GM18867 (cell line): ENCODE measurements around the gene CHRNA3.

Experiments
- ATAC-seq: cut with Tn5 transposase; IDR thresholded peaks from one replicate; pipeline ENCODE4 v1.9.1; 2021; ENCODE audit warnings: mild to moderate bottlenecking, moderate library complexity; ENCODE audit not compliant: unreplicated experiment

The CHRNA3 gene

GRCh38 chr15:78620527-78621421 lies at the start of gene CHRNA3:
Gene CHRNA3, minus strand, starts transcription at chr15:78620996. Its CDS starts 202 bp downstream, at chr15:78620794.
- ATAC-seq: no peak

GRCh38 chr15:78668987-78669386 lies 48.2 kb upstream of the CHRNA3 start:
- ATAC-seq: no peak

GRCh38 chr15:78667578-78668236 lies 46.9 kb upstream of the CHRNA3 start:
- no peak for ATAC-seq

GRCh38 chr15:78666010-78666409 lies 45.2 kb upstream of the CHRNA3 start:
- ATAC-seq: no peak

GRCh38 chr15:78663703-78664102 lies 42.9 kb upstream of the CHRNA3 start:
- no peak for ATAC-seq

GRCh38 chr15:78662028-78662427 lies 41.2 kb upstream of the CHRNA3 start:
- ATAC-seq: no peak

- ATAC-seq: no peak
Measured at GRCh38 chr15:78661001-78661400, 40.2 kb upstream of the CHRNA3 start.

- ATAC-seq: no peak
Measured at GRCh38 chr15:78660584-78660983, 39.8 kb upstream of the CHRNA3 start.

- no peak for ATAC-seq
Measured at GRCh38 chr15:78658823-78659222, 38.0 kb upstream of the CHRNA3 start.

- ATAC-seq: no peak
Measured at GRCh38 chr15:78654272-78654671, 33.5 kb upstream of the CHRNA3 start.

- no peak for ATAC-seq
Measured at GRCh38 chr15:78651930-78652615, 31.3 kb upstream of the CHRNA3 start.

GRCh38 chr15:78651007-78651406 lies 30.2 kb upstream of the CHRNA3 start:
- ATAC-seq: no peak

- ATAC-seq: no peak
Measured at GRCh38 chr15:78650022-78650421, 29.2 kb upstream of the CHRNA3 start.

- ATAC-seq: no peak
Measured at GRCh38 chr15:78645009-78645408, 24.2 kb upstream of the CHRNA3 start.

GRCh38 chr15:78642331-78642730 lies 21.5 kb upstream of the CHRNA3 start:
- no peak for ATAC-seq

- ATAC-seq: no peak
Measured at GRCh38 chr15:78641749-78642275, 21.0 kb upstream of the CHRNA3 start.

GRCh38 chr15:78641102-78641748 lies 20.4 kb upstream of the CHRNA3 start, which contains the start of gene CHRNB4:
Gene CHRNB4, minus strand, starts transcription at chr15:78641210. Its CDS starts 77 bp downstream, at chr15:78641133.
- no peak for ATAC-seq

- ATAC-seq: no peak
Measured at GRCh38 chr15:78640527-78641101, 19.8 kb upstream of the CHRNA3 start.

GRCh38 chr15:78638658-78639314 lies 18.0 kb upstream of the CHRNA3 start:
- no peak for ATAC-seq
